OCI-LY3 (cell line): ENCODE data around the gene CRX.
"Not testable (repeated sequence)": the region's sequence is repeated elsewhere in the genome, so short reads cannot be mapped to it uniquely, and the experiment has no call there.

Source experiments
- H2AFZ ChIP-seq: fragments of 200-600, 300-600 bp; shearing (Covaris generic); 2 replicates; pipeline ENCODE4 v1.6.0; 2014; ENCODE audit warnings: antibody characterized with exemption, low read depth, low read length
- H3K27ac ChIP-seq: fragments of 200-600, 300-600 bp; sonication (generic); 2 replicates; pipeline ENCODE4 v1.5.1; 2014; ENCODE audit warnings: mild to moderate bottlenecking, low read length, moderate library complexity, mixed read lengths
- H3K27me3 ChIP-seq: fragments of 200-600, 300-600 bp; sonication (generic); 2 replicates; pipeline ENCODE4 v1.6.1; 2014; ENCODE audit warnings: low read depth, low read length, mixed read lengths
- H3K36me3 ChIP-seq: fragments of 200-600, 300-600 bp; sonication (generic); replicated peaks from 2 replicates; pipeline ENCODE3; 2014; ENCODE audit warnings: low read depth, low read length, mixed read lengths
- H3K4me1 ChIP-seq: fragments of 300-600, 200-600 bp; sonication (generic); 2 replicates; pipeline ENCODE4 v1.6.1; 2014; ENCODE audit warnings: low read length, mixed read lengths
- H3K4me2 ChIP-seq: fragments of 200-600, 300-600 bp; sonication (generic); 2 replicates; pipeline ENCODE4 v1.6.1; 2014; ENCODE audit warnings: low read length, mixed read lengths
- H3K4me3 ChIP-seq: fragments of 300-600, 200-600 bp; sonication (generic); 2 replicates; pipeline ENCODE4 v1.5.1; 2014; ENCODE audit warnings: antibody characterized with exemption, mild to moderate bottlenecking, low read length, moderate library complexity
- H3K79me2 ChIP-seq: fragments of 300-600, 200-600 bp; shearing (Covaris generic); 2 replicates; pipeline ENCODE4 v1.6.1; 2014; ENCODE audit warnings: mild to moderate bottlenecking, low read length, mixed read lengths
- H3K9ac ChIP-seq: fragments of 300-600, 200-600 bp; shearing (Covaris generic); 2 replicates; pipeline ENCODE4 v1.6.0; 2014; ENCODE audit warnings: mild to moderate bottlenecking, low read length, moderate library complexity
- H3K9me3 ChIP-seq: fragments of 200-600, 300-600 bp; shearing (Covaris generic); 2 replicates; pipeline ENCODE4 v1.6.1; 2014; ENCODE audit warnings: low read length, mixed read lengths; ENCODE audit not compliant: insufficient read depth
- H4K20me1 ChIP-seq: fragments of 200-600, 300-600 bp; sonication (generic); 2 replicates; pipeline ENCODE4 v1.6.1; 2016; ENCODE audit warnings: low read length, mixed read lengths; ENCODE audit not compliant: insufficient read depth
- EZH2phosphoT487 ChIP-seq: fragments of 200-600 bp; shearing (Covaris generic); IDR thresholded peaks from 2 replicates; pipeline ENCODE4 v1.6.1; 2018; ENCODE audit warnings: antibody characterized with exemption, mixed run types, low read depth
- TF ChIP-seq, protein P1 (sequence below): fragments of 200-600, 300-600 bp; sonication (generic); IDR thresholded peaks from 2 replicates; pipeline ENCODE4 v1.5.1; 2014; ENCODE audit warnings: antibody characterized with exemption, low read length, low read depth

CRX gene

DNA sequence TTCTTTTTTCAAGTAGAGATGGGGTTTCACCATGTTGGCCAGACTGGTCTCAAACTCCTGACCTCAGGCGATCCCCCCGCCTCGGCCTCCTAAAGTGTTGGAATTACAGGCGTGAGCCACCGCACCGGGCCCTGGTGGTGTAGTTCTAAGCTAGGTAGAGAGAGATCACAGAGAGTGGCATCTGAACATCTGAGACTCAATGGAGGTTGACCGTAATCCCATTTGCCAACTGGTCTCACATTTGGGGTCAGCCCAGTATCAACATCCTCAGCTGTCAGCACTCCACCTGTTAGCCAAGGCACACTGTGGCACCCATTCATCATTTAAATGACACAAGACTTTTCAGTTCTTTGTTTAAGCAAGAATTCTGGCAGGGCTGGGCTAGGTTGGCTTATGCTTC, 35.2 kb upstream of the CRX start:
- no peaks in the 10 kb centered on the region for H3K9me3 ChIP-seq
- H3K4me1 ChIP-seq, result peaks cover 3% of the 10 kb centered on the region; the same call in 1 of the 2 replicates

DNA sequence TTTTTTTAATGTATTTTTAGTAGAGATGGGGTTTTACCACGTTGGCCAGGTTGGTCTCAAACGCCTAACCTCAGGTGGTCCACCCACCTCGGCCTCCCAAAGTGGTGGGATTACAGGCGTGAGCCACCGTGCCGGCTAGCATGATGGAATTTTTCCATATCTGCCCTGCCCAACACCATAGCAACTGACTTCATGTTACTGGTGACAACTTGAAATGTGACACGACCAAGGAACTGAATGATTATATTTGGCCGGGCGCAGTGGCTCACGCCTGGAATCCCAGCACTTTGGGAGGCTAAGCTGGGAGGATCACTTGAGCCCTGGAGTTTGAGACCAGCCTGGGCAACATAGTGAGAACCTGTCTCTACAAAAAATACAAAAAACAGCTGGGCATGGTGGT, 34.4 kb upstream of the CRX start:
- H2AFZ ChIP-seq, H3K27me3 ChIP-seq, H4K20me1 ChIP-seq, H3K27ac ChIP-seq, H3K4me2 ChIP-seq, H3K36me3 ChIP-seq, H3K4me3 ChIP-seq, H3K9me3 ChIP-seq, H3K4me1 ChIP-seq, H3K79me2 ChIP-seq, H3K9ac ChIP-seq: not testable (repeated sequence)

More for the DNA sequence above, 35.2 kb upstream of the CRX start:
- TF ChIP-seq EZH2phosphoT487, result no peak
- TF ChIP-seq, protein P1, sequence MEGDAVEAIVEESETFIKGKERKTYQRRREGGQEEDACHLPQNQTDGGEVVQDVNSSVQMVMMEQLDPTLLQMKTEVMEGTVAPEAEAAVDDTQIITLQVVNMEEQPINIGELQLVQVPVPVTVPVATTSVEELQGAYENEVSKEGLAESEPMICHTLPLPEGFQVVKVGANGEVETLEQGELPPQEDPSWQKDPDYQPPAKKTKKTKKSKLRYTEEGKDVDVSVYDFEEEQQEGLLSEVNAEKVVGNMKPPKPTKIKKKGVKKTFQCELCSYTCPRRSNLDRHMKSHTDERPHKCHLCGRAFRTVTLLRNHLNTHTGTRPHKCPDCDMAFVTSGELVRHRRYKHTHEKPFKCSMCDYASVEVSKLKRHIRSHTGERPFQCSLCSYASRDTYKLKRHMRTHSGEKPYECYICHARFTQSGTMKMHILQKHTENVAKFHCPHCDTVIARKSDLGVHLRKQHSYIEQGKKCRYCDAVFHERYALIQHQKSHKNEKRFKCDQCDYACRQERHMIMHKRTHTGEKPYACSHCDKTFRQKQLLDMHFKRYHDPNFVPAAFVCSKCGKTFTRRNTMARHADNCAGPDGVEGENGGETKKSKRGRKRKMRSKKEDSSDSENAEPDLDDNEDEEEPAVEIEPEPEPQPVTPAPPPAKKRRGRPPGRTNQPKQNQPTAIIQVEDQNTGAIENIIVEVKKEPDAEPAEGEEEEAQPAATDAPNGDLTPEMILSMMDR, result no peak
- H3K4me3 ChIP-seq, result no peak overlapping the region
- no peak overlapping the region for H3K9ac ChIP-seq
- no peak overlapping the region for H2AFZ ChIP-seq
- H4K20me1 ChIP-seq, result no peaks in the 10 kb centered on the region
- no peak overlapping the region for H3K4me2 ChIP-seq
- peaks cover 7% of the 10 kb centered on the region for H3K36me3 ChIP-seq
- H3K27ac ChIP-seq, result no peak overlapping the region
- H3K79me2 ChIP-seq, result no peaks in the 10 kb centered on the region
- H3K27me3 ChIP-seq, result no peaks in the 10 kb centered on the region

DNA sequence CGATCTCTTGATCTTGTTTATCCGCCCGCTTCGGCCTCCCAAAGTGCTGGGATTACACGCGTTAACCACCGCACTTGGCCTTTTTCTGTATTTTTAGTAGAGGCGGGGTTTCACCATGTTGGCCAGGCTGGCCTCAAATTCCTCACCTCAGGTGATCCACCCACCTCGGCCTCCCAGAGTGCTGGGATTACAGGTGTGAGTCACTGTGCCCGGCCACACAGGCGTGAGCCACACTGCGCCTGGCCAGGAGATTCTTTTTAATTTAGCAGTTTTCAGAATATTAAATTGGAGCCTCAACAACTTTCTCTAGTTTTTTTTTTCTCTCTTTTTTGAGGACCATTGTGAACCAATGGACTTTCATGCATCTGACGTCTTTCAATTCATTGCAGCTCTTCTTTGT, 31.9 kb upstream of the CRX start:
- H3K27ac ChIP-seq, H2AFZ ChIP-seq, H3K4me3 ChIP-seq: not testable (repeated sequence)

GRCh38 chr19:47790398-47790814, 31.3 kb upstream of the CRX start:
- 0 out of 2 replicates have a peak overlapping the region, but pooled peaks have one; percentile 32 for H2AFZ ChIP-seq
- TF ChIP-seq EZH2phosphoT487, result no peak
- TF ChIP-seq, protein P1, result peak; percentile 95
- peaks cover 4% of the 10 kb centered on the region for H3K36me3 ChIP-seq
- H3K9me3 ChIP-seq, result peaks cover 8% of the 10 kb centered on the region; the same call in 1 of the 2 replicates
- H3K79me2 ChIP-seq, result no peaks in the 10 kb centered on the region
- peak overlapping the region; percentile 32; the same call in 1 of the 2 replicates for H3K4me3 ChIP-seq
- no peaks in the 10 kb centered on the region for H3K27me3 ChIP-seq
- H3K4me2 ChIP-seq, result peak overlapping the region; percentile 54
- H3K9ac ChIP-seq, result no peak overlapping the region
- H3K27ac ChIP-seq, result no peak overlapping the region
- peaks cover 3% of the 10 kb centered on the region; the same call in 1 of the 2 replicates for H3K4me1 ChIP-seq
- H4K20me1 ChIP-seq, result no peaks in the 10 kb centered on the region

More for the DNA sequence above, 31.9 kb upstream of the CRX start:
- not testable (repeated sequence) for H3K9ac ChIP-seq, H3K4me1 ChIP-seq, H3K79me2 ChIP-seq, H3K36me3 ChIP-seq, H4K20me1 ChIP-seq, H3K9me3 ChIP-seq, H3K27me3 ChIP-seq, H3K4me2 ChIP-seq

- H3K27ac ChIP-seq, result no peak overlapping the region
- peaks cover 2% of the 10 kb centered on the region for H3K36me3 ChIP-seq
- H3K4me2 ChIP-seq, result no peak overlapping the region
- no peaks in the 10 kb centered on the region for H3K27me3 ChIP-seq
- TF ChIP-seq, protein P1, result no peak
- TF ChIP-seq EZH2phosphoT487, result no peak
- no peaks in the 10 kb centered on the region for H4K20me1 ChIP-seq
- no peak overlapping the region for H3K9ac ChIP-seq
- H3K79me2 ChIP-seq, result no peaks in the 10 kb centered on the region
- peaks cover 8% of the 10 kb centered on the region; the same call in 1 of the 2 replicates for H3K9me3 ChIP-seq
- no peak overlapping the region for H3K4me3 ChIP-seq
- H2AFZ ChIP-seq, result no peak overlapping the region
- peaks cover 3% of the 10 kb centered on the region; the same call in 1 of the 2 replicates for H3K4me1 ChIP-seq
Measured at GRCh38 chr19:47792616-47793015, 29.1 kb upstream of the CRX start.
